Esophagus muscularis mucosa (tissue), 3 donors: ENCODE data around the gene SARM1.

Experiments used
- POLR2A ChIP-seq: fragments of 450-650 bp; IDR thresholded peaks from one replicate; pipeline ENCODE4 v1.6.1; 2017; ENCODE audit warnings: antibody characterized with exemption, moderate library complexity, mild to moderate bottlenecking, low read depth
- TF ChIP-seq, protein P1 (sequence below), 3 experiments: fragments of 200-600 bp in 2 of 3; fragments of 450-650 bp in 1 of 3; sonication (generic) in 2 of 3; IDR thresholded peaks; one replicate each; pipeline ENCODE4 v1.5.1; 2017 to 2019; ENCODE audit warnings: antibody characterized with exemption in 3 of 3, mild to moderate bottlenecking in 2 of 3, moderate library complexity in 1 of 3

GRCh38 chr17:28369684-28370034 is 1.8 kb upstream of the SARM1 start:
- TF ChIP-seq, protein P1, sequence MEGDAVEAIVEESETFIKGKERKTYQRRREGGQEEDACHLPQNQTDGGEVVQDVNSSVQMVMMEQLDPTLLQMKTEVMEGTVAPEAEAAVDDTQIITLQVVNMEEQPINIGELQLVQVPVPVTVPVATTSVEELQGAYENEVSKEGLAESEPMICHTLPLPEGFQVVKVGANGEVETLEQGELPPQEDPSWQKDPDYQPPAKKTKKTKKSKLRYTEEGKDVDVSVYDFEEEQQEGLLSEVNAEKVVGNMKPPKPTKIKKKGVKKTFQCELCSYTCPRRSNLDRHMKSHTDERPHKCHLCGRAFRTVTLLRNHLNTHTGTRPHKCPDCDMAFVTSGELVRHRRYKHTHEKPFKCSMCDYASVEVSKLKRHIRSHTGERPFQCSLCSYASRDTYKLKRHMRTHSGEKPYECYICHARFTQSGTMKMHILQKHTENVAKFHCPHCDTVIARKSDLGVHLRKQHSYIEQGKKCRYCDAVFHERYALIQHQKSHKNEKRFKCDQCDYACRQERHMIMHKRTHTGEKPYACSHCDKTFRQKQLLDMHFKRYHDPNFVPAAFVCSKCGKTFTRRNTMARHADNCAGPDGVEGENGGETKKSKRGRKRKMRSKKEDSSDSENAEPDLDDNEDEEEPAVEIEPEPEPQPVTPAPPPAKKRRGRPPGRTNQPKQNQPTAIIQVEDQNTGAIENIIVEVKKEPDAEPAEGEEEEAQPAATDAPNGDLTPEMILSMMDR (IDR thresholded peaks at IDR 0.05) = no peak
- TF ChIP-seq POLR2A = no peak
